SU-DHL-6 (cell line): ENCODE data around the gene SRGAP1.

Experiments
- H2AFZ ChIP-seq: fragments of 200-600 bp; sonication (generic); 2 replicates; pipeline ENCODE4 v1.6.1; 2014; ENCODE audit warnings: low read depth, mild to moderate bottlenecking, moderate library complexity, mixed read lengths, antibody characterized with exemption, low read length; ENCODE audit not compliant: severe bottlenecking
- H3F3A ChIP-seq: fragments of 200-600 bp; shearing (Covaris generic); 2 replicates; pipeline ENCODE4 v1.6.0; 2016; ENCODE audit warnings: antibody characterized with exemption, mild to moderate bottlenecking; ENCODE audit not compliant: insufficient read depth
- H3K27ac ChIP-seq: fragments of 200-600 bp; sonication (generic); 2 replicates; pipeline ENCODE4 v1.5.1; 2016; ENCODE audit warnings: low read depth, mild to moderate bottlenecking, low read length, moderate library complexity, mixed read lengths
- H3K27me3 ChIP-seq: fragments of 200-600 bp; sonication (generic), shearing (Covaris generic); 2 replicates; pipeline ENCODE4 v1.6.0; 2014; ENCODE audit warnings: mild to moderate bottlenecking, low read length
- H3K36me3 ChIP-seq: fragments of 200-600 bp; sonication (generic); 2 replicates; pipeline ENCODE4 v1.6.1; 2014; ENCODE audit warnings: mild to moderate bottlenecking, low read length, mixed read lengths
- H3K4me2 ChIP-seq: fragments of 300-600, 200-600 bp; shearing (Covaris generic), sonication (generic); 2 replicates; pipeline ENCODE4 v1.6.0; 2014; ENCODE audit warnings: low read length, low read depth, mild to moderate bottlenecking; ENCODE audit not compliant: poor library complexity, severe bottlenecking
- H3K4me3 ChIP-seq: fragments of 200-600 bp; sonication (generic); 2 replicates; pipeline ENCODE4 v1.5.1; 2014; ENCODE audit warnings: antibody characterized with exemption, low read length, mild to moderate bottlenecking, mixed read lengths; ENCODE audit not compliant: insufficient read depth, poor library complexity, severe bottlenecking
- H3K79me2 ChIP-seq: fragments of 200-600 bp; sonication (generic); 2 replicates; pipeline ENCODE4 v1.6.1; 2014; ENCODE audit warnings: mild to moderate bottlenecking, low read length, moderate library complexity; ENCODE audit not compliant: insufficient read depth
- H3K9ac ChIP-seq: fragments of 200-600 bp; sonication (generic); 2 replicates; pipeline ENCODE4 v1.7.0; 2014; ENCODE audit warnings: mild to moderate bottlenecking, low read length
- H3K9me2 ChIP-seq: fragments of 200-600 bp; sonication (generic); replicated peaks from 2 replicates; pipeline ENCODE4 v1.6.1; 2014; ENCODE audit warnings: low read length; ENCODE audit not compliant: insufficient read depth
- H3K9me3 ChIP-seq: fragments of 200-600 bp; sonication (generic); 2 replicates; pipeline ENCODE4 v1.6.1; 2014; ENCODE audit warnings: low read length, mixed read lengths; ENCODE audit not compliant: insufficient read depth
- H4K20me1 ChIP-seq: fragments of 200-600 bp; sonication (generic); 2 replicates; pipeline ENCODE4 v1.6.1; 2014; ENCODE audit warnings: low read depth, mild to moderate bottlenecking, antibody characterized with exemption, low read length, moderate library complexity, mixed read lengths
- CTCF ChIP-seq: fragments of 200-600 bp; sonication (generic); IDR thresholded peaks from one replicate; pipeline ENCODE4 v1.5.1; 2017; ENCODE audit warnings: antibody characterized with exemption, mild to moderate bottlenecking, low read length, moderate library complexity; ENCODE audit not compliant: insufficient read depth, poor library complexity, severe bottlenecking
- EZH2phosphoT487 ChIP-seq: fragments of 200-600 bp; sonication (generic), shearing (Covaris generic); conservative IDR thresholded peaks from 2 replicates; pipeline ENCODE4 v1.6.1; 2018; ENCODE audit warnings: mild to moderate bottlenecking, antibody characterized with exemption, low read length, moderate library complexity, mixed read lengths

Gene SRGAP1

DNA sequence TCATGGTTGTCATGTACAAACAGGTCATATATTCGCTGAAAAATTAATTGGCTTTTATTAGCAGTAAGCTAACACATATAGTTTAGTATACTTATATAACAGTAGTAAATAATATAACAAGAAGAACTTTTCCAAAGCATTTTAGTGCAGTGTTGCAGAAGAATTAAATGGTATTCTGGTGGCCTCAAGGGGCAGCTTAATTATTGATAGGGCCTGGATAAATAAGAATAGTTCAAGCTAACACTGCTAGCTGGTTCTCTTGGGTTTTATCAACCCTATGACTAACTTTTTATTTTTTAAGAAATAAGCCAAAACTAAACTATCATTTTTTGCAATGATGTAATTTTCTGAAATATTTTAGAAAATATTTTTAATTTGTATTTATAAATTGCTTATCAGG, 152.1 kb downstream of the SRGAP1 start:
- Histone ChIP-seq H3K36me3 (no peaks in the 10 kb centered on the region), H3F3A (no peaks in the 10 kb centered on the region), H3K27ac (no peak overlapping the region), H3K79me2 (no peaks in the 10 kb centered on the region), H2AFZ (no peak overlapping the region), H3K9me3 (no peaks in the 10 kb centered on the region), H3K27me3 (no peaks in the 10 kb centered on the region), H3K9me2 (no peaks in the 10 kb centered on the region), H3K9ac (no peak overlapping the region), H3K4me2 (no peak overlapping the region), H3K4me3 (no peak overlapping the region), H4K20me1 (no peaks in the 10 kb centered on the region)
- TF ChIP-seq CTCF (no peak), EZH2phosphoT487 (no peak)

DNA sequence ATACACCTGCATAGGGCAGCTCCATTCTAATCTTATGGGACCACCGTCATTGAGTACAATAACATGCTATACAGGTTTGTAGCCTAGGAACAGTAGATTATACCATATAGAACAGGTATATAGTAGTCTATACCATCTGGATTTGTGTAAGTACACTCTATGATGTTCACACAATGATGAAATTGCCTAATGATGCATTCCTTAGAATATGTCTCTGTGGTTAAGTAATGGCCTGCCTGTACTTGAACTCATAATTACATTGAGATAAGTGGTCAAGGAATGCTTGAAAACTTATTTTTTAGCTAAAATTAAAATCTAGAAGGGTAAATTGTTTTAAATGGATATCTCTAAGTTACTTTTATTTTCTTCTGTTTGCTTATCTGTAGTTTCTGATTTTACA, 152.7 kb downstream of the SRGAP1 start:
- no peaks in the 10 kb centered on the region for H3K9me2 ChIP-seq
- no peaks in the 10 kb centered on the region for H3F3A ChIP-seq
- H3K79me2 ChIP-seq: no peaks in the 10 kb centered on the region
- H3K27me3 ChIP-seq: no peaks in the 10 kb centered on the region
- no peaks in the 10 kb centered on the region for H3K9me3 ChIP-seq
- H2AFZ ChIP-seq: no peak overlapping the region
- no peak for TF ChIP-seq CTCF
- TF ChIP-seq EZH2phosphoT487: no peak
- no peaks in the 10 kb centered on the region for H3K36me3 ChIP-seq
- H3K27ac ChIP-seq: no peak overlapping the region
- no peak overlapping the region for H3K4me2 ChIP-seq
- no peak overlapping the region for H3K9ac ChIP-seq
- no peak overlapping the region for H3K4me3 ChIP-seq
- no peaks in the 10 kb centered on the region for H4K20me1 ChIP-seq

GRCh38 chr12:63998584-63998983, 154.1 kb downstream of the SRGAP1 start:
- Histone ChIP-seq H3K9me3 (no peaks in the 10 kb centered on the region), H3K4me3 (no peak overlapping the region), H3K9me2 (no peaks in the 10 kb centered on the region), H3K4me2 (no peak overlapping the region), H3F3A (no peaks in the 10 kb centered on the region), H3K27ac (no peak overlapping the region), H3K9ac (no peak overlapping the region), H3K27me3 (no peaks in the 10 kb centered on the region), H3K79me2 (no peaks in the 10 kb centered on the region), H3K36me3 (no peaks in the 10 kb centered on the region), H4K20me1 (no peaks in the 10 kb centered on the region), H2AFZ (no peak overlapping the region)
- TF ChIP-seq CTCF: no peak
- TF ChIP-seq EZH2phosphoT487: no peak

GRCh38 chr12:63999853-64000252, 155.4 kb downstream of the SRGAP1 start:
- TF ChIP-seq CTCF: no peak
- TF ChIP-seq EZH2phosphoT487: no peak
- H3K4me3 ChIP-seq: no peak overlapping the region
- no peaks in the 10 kb centered on the region for H3F3A ChIP-seq
- H3K9me2 ChIP-seq: no peaks in the 10 kb centered on the region
- H4K20me1 ChIP-seq: no peaks in the 10 kb centered on the region
- H3K36me3 ChIP-seq: no peaks in the 10 kb centered on the region
- no peak overlapping the region for H2AFZ ChIP-seq
- no peak overlapping the region for H3K27ac ChIP-seq
- H3K27me3 ChIP-seq: no peaks in the 10 kb centered on the region
- H3K79me2 ChIP-seq: no peaks in the 10 kb centered on the region
- no peaks in the 10 kb centered on the region for H3K9me3 ChIP-seq
- no peak overlapping the region for H3K9ac ChIP-seq
- H3K4me2 ChIP-seq: no peak overlapping the region
